GM12878 (cell line): ENCODE data around the gene IFNK. TPM values are rescaled to one million over a fixed set of nuclear protein-coding genes. Genes with fewer than 3 reads are reported as not detected.

ENCODE experiments used
- ATAC-seq: fragments of 200-7000 bp; cut with Tn5 transposase; 3 replicates; pipeline ENCODE4 v1.9.1; 2020; ENCODE audit warnings: mild to moderate bottlenecking, moderate library complexity
- BruUV-seq: library from RNA; stranded (reverse); fragments of 400-500 nt; replicated peaks from 2 replicates; lab custom pipeline; 2021; lab: Mats Ljungman, UMichigan
- CTCF ChIA-PET: fragments of 300-600 bp; sonication (Branson Sonifier 250); formaldehyde crosslinking; extraction: SDS; loops from one replicate; lab custom pipeline; 2021; ENCODE audit warnings: inconsistent platforms; lab: Yijun Ruan, JAX
- POLR2A ChIA-PET: fragments of 350-600 bp; formaldehyde crosslinking; extraction: SDS; loops from one replicate; lab custom pipeline; 2021; ENCODE audit warnings: inconsistent platforms; lab: Charles Lee
- RAD21 ChIA-PET: fragments of 300-600 bp; sonication (Branson Sonifier 250); formaldehyde crosslinking; loops from one replicate; lab custom pipeline; 2023; ENCODE audit warnings: antibody characterized with exemption; ENCODE audit not compliant: unreplicated experiment; lab: Charles Lee
- SMC1A ChIA-PET: fragments of 300-600 bp; sonication (Branson Sonifier 250); formaldehyde crosslinking; loops from one replicate; lab custom pipeline; 2023; ENCODE audit not compliant: unreplicated experiment, uncharacterized antibody; lab: Charles Lee
- DNase-seq: peaks from one replicate; pipeline ENCODE4 v3.0.0-alpha.2; 2011; ENCODE audit warnings: low read depth, low spot score
- FAIRE-seq: peaks from 3 replicates; lab custom pipeline; 2011; peaks lifted over from hg19 to GRCh38; lab: Jason Lieb, UNC
- H2AFZ ChIP-seq: 2 replicates; pipeline ENCODE4 v1.6.0; 2011; ENCODE audit warnings: low read depth, low read length, control low read depth; ENCODE audit not compliant: control insufficient read depth
- H3K27ac ChIP-seq: 2 replicates; pipeline ENCODE4 v1.5.1; 2011; ENCODE audit warnings: control low read depth; ENCODE audit not compliant: control insufficient read depth, insufficient read depth
- H3K27me3 ChIP-seq, 2 experiments: replicated peaks in 1 of 2; 2 replicates each; pipeline versions ENCODE4 v1.6.0 to v1.6.1; 2011; ENCODE audit warnings: low read length in 1 of 2; ENCODE audit not compliant: control insufficient read depth in 2 of 2, insufficient read depth in 2 of 2
- H3K36me3 ChIP-seq, 2 experiments: 2 replicates each; pipeline ENCODE4 v1.5.1; 2011; ENCODE audit warnings: low read length in 1 of 2; ENCODE audit not compliant: control insufficient read depth in 2 of 2, insufficient read depth in 2 of 2
- H3K4me1 ChIP-seq: 2 replicates; pipeline ENCODE4 v1.6.1; 2011; ENCODE audit warnings: mild to moderate bottlenecking, low read length, moderate library complexity, mixed read lengths; ENCODE audit not compliant: control insufficient read depth, insufficient read depth
- H3K4me2 ChIP-seq: 2 replicates; pipeline ENCODE4 v1.6.0; 2011; ENCODE audit warnings: control low read depth; ENCODE audit not compliant: control insufficient read depth, insufficient read depth
- H3K4me3 ChIP-seq: fragments of 200-600 bp; sonication (generic); 2 replicates; pipeline ENCODE4 v1.5.1; 2016
- H3K79me2 ChIP-seq: 2 replicates; pipeline ENCODE4 v1.6.0; 2011; ENCODE audit warnings: low read length; ENCODE audit not compliant: control insufficient read depth, insufficient read depth
- H3K9ac ChIP-seq: 2 replicates; pipeline ENCODE4 v1.8.0; 2011; ENCODE audit warnings: low read length, control low read depth, mixed read lengths; ENCODE audit not compliant: control insufficient read depth, insufficient read depth
- H3K9me3 ChIP-seq: replicated peaks from 3 replicates; pipeline ENCODE4 v1.5.1; 2011; ENCODE audit warnings: mild to moderate bottlenecking, low read length; ENCODE audit not compliant: control insufficient read depth, insufficient read depth
- H4K20me1 ChIP-seq: 2 replicates; pipeline ENCODE4 v1.6.0; 2011; ENCODE audit not compliant: control insufficient read depth, insufficient read depth
- CHD1 ChIP-seq: IDR thresholded peaks from 2 replicates; pipeline ENCODE4 v1.6.1; 2012; ENCODE audit warnings: low read depth, low read length, improper control_type of control experiment
- CHD4 ChIP-seq: fragments of 200-600 bp; sonication (generic); IDR thresholded peaks from 2 replicates; pipeline ENCODE4 v1.6.1; 2016; ENCODE audit warnings: mild to moderate bottlenecking
- MYB ChIP-seq: fragments of 150-350 bp; IDR thresholded peaks from 2 replicates; pipeline ENCODE4 v1.6.1; 2014; ENCODE audit warnings: mild to moderate bottlenecking, low read depth, low read length, borderline replicate concordance
- NR2C1 ChIP-seq: fragments of 450-650 bp; IDR thresholded peaks from 2 replicates; pipeline ENCODE4 v1.6.1; 2017; ENCODE audit warnings: antibody characterized with exemption, mild to moderate bottlenecking, moderate library complexity
- NRF1 ChIP-seq: conservative IDR thresholded peaks from 2 replicates; pipeline ENCODE4 v1.6.1; 2011; ENCODE audit warnings: mild to moderate bottlenecking, low read depth, low read length, improper control_type of control experiment
- POLR2AphosphoS2 ChIP-seq: IDR thresholded peaks from 2 replicates; pipeline ENCODE4 v1.6.1; 2011; ENCODE audit warnings: low read depth, mild to moderate bottlenecking, low read length, improper control_type of control experiment, moderate library complexity
- RAD51 ChIP-seq: fragments of 450-650 bp; IDR thresholded peaks from 2 replicates; pipeline ENCODE4 v1.6.1; 2016; ENCODE audit warnings: moderate library complexity, mild to moderate bottlenecking, inconsistent platforms
- RBBP5 ChIP-seq: fragments of 200-600 bp; sonication (generic); conservative IDR thresholded peaks from 2 replicates; pipeline ENCODE4 v1.6.1; 2016
- SMC3 ChIP-seq: IDR thresholded peaks from 2 replicates; pipeline ENCODE4 v1.6.1; 2011; ENCODE audit warnings: low read length, improper control_type of control experiment, borderline replicate concordance
- SPI1 ChIP-seq: IDR thresholded peaks from 2 replicates; pipeline ENCODE4 v1.6.1; 2011; ENCODE audit warnings: low read depth, mild to moderate bottlenecking, low read length, moderate library complexity, borderline replicate concordance; ENCODE audit not compliant: insufficient read depth
- ZNF217 ChIP-seq: fragments of 450-650 bp; IDR thresholded peaks from 2 replicates; pipeline ENCODE4 v1.6.1; 2017; ENCODE audit warnings: antibody characterized with exemption, mild to moderate bottlenecking
- ZSCAN29 ChIP-seq: fragments of 450-650 bp; IDR thresholded peaks from 2 replicates; pipeline ENCODE4 v1.6.1; 2017; ENCODE audit warnings: mild to moderate bottlenecking, moderate library complexity
- WGBS: methylation state at CpG from one replicate; pipeline ENCODE4 v1.1.6; 2016; ENCODE audit warnings: low lambda C conversion rate; ENCODE audit not compliant: insufficient replicate concordance, insufficient coverage; ENCODE audit errors: missing lambda C conversion rate; 5-methylcytosine and 5-hydroxymethylcytosine counted together
- in situ Hi-C: fragments of 300-500 bp; cut with MboI; formaldehyde crosslinking; loops from 9 replicates; pipeline ENCODE4 v1.14.3; 2018; ENCODE audit warnings: mixed read lengths
- intact Hi-C: fragments of 100-400 bp; cut with micrococcal nuclease; formaldehyde crosslinking; loops from one replicate; pipeline ENCODE4 v1.14.2; 2022; ENCODE audit not compliant: unreplicated experiment
- polyA plus RNA-seq, 11 experiments: library from polyadenylated mRNA; depleted of rRNA in 4 of 11; unstranded in 6 of 11; stranded (reverse) in 5 of 11; fragments of >200 nt; fragmentation: Nextera tagmentation in 4 of 11; fragmentation: Illumina TruSeq in 1 of 11; extraction: Ambion mirVana in 4 of 11; extraction: Trizol in 1 of 11; gene quantifications; 1 replicate in 1 of 11; 2 replicates in 10 of 11; pipeline versions ENCODE4 v1.2.1 to v1.2.3, GENCODE V29; 2011 to 2016; ENCODE audit warnings: inconsistent platforms in 2 of 11, missing spikeins in 2 of 11, low read depth in 1 of 11
- total RNA-seq, 4 experiments: library from RNA; depleted of rRNA in 3 of 4; stranded (reverse); fragments of >200 nt in 3 of 4; fragmentation: Illumina TruSeq in 1 of 4; extraction: Trizol in 1 of 4; gene quantifications; 2 replicates each; pipeline versions ENCODE4 v1.2.1 to v1.2.3, GENCODE V29; 2013 to 2021
- TF ChIP-seq, protein P1 (sequence below): fragments of 150-350 bp; IDR thresholded peaks from 2 replicates; pipeline ENCODE4 v1.6.1; 2014; ENCODE audit warnings: mild to moderate bottlenecking, low read depth, low read length
- TF ChIP-seq, protein P2 (sequence below): IDR thresholded peaks from 2 replicates; pipeline ENCODE4 v1.6.1; 2011; ENCODE audit warnings: low read depth, low read length, improper control_type of control experiment, borderline replicate concordance

The IFNK gene
- total and polyA plus RNA-seq, 10 of the 15 experiments (the other 5 are each of a cell fraction or from before 2014, with no cell fraction given) = 0.06 TPM; not detected in 9

DNA sequence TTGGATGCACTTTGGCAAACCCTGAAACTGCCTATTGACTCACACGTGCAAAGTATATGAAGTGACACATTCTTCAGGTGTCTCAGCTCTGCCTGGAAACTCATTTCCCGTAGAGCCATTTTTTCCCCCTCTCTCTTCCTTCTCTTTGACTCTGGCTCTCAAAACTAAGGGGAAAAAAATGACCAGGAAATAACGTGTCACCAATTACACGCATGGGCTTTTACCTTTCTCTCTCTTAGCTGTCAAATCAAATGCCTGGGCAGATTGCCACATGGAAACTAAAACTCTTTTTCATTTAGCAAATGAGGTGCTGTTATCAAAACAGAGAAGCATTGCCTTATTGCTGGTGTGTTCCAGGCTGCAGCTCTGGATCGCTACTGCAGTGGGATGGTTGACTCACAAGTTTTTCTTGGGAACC lies 18.3 kb upstream of the IFNK start (continued):
- no peak for TF ChIP-seq POLR2AphosphoS2
- TF ChIP-seq, protein P1, sequence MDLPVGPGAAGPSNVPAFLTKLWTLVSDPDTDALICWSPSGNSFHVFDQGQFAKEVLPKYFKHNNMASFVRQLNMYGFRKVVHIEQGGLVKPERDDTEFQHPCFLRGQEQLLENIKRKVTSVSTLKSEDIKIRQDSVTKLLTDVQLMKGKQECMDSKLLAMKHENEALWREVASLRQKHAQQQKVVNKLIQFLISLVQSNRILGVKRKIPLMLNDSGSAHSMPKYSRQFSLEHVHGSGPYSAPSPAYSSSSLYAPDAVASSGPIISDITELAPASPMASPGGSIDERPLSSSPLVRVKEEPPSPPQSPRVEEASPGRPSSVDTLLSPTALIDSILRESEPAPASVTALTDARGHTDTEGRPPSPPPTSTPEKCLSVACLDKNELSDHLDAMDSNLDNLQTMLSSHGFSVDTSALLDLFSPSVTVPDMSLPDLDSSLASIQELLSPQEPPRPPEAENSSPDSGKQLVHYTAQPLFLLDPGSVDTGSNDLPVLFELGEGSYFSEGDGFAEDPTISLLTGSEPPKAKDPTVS = no peak

DNA sequence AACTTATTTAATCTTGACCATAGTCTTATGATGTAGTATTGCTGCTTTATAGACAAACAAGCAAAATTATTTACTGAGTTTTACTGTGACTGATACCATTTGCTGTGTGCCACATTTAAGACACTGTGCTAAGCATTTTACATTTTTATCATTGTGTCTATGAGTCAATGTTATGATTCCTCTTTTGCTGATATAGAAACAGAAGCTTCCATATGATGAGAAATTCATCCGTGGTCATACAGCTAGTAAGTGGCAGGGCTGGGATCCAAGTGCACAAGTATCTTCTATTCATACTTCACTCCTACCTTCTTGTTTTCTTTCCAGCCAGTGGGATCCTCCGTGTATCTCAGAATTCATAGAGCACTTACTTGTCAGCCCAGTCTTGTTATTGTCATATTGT lies 17.1 kb upstream of the IFNK start:
- FAIRE-seq (no peak), ATAC-seq (no peak), DNase-seq (no peak)
- H3K27ac ChIP-seq = no peak overlapping the region
- ChIA-PET CTCF (interaction anchor here (1.0 kb wide), 1 partner anchor 32 kb away, joined by 3 read pairs; no protein-coding TSS in a partner anchor), SMC1A (interaction anchor here (1.2 kb wide), 1 partner anchor 12 kb away, joined by 3 read pairs; no protein-coding TSS in a partner anchor), RAD21 (no interaction called here), POLR2A (no interaction called here)
- intact Hi-C loops (no loop called here), in situ Hi-C loops (no loop called here)
- no TSS peak for BruUV-seq
- H3K79me2 ChIP-seq = no peaks in the 10 kb centered on the region
- 33% methylated on average over 2 of the region's 2 CpGs for WGBS
- H3K4me2 ChIP-seq = no peak overlapping the region
- H4K20me1 ChIP-seq = no peaks in the 10 kb centered on the region
- no peak for TF ChIP-seq ZNF217
- TF ChIP-seq CHD4 = no peak
- no peak for TF ChIP-seq NRF1
- no peak for TF ChIP-seq ZSCAN29
- TF ChIP-seq MYB = no peak
- TF ChIP-seq, protein P2, sequence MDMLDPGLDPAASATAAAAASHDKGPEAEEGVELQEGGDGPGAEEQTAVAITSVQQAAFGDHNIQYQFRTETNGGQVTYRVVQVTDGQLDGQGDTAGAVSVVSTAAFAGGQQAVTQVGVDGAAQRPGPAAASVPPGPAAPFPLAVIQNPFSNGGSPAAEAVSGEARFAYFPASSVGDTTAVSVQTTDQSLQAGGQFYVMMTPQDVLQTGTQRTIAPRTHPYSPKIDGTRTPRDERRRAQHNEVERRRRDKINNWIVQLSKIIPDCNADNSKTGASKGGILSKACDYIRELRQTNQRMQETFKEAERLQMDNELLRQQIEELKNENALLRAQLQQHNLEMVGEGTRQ = no peak
- TF ChIP-seq SMC3 = no peak
- TF ChIP-seq SPI1 = no peak
- TF ChIP-seq RAD51 = no peak
- no peak for TF ChIP-seq CHD1
- TF ChIP-seq RBBP5 = no peak
- no peak for TF ChIP-seq NR2C1
- H3K4me3 ChIP-seq = no peak overlapping the region
- H3K27me3 ChIP-seq = no peaks in the 10 kb centered on the region
- no peaks in the 10 kb centered on the region for H3K4me1 ChIP-seq
- H3K9ac ChIP-seq = no peak overlapping the region
- H2AFZ ChIP-seq = no peak overlapping the region
- H3K9me3 ChIP-seq = no peaks in the 10 kb centered on the region
- no peaks in the 10 kb centered on the region for H3K36me3 ChIP-seq
